H1 (cell line): ENCODE measurements around the gene LEFTY1. TPM values are rescaled to one million over a fixed set of nuclear protein-coding genes. Genes with fewer than 3 reads are reported as not detected.

Source experiments
- CTCF ChIA-PET: fragments of 300-600 bp; sonication (Branson Sonifier 250); formaldehyde crosslinking; loops from one replicate; lab custom pipeline; 2021; ENCODE audit not compliant: partially characterized antibody; lab: Charles Lee
- POLR2A ChIA-PET: fragments of 300-600 bp; sonication (Branson Sonifier 250); formaldehyde crosslinking; loops from one replicate; lab custom pipeline; 2021; ENCODE audit warnings: inconsistent platforms; ENCODE audit not compliant: partially characterized antibody; lab: Charles Lee
- DNase-seq, 2 experiments: peaks; one replicate each; pipeline versions ENCODE4 v3.0.0 to v3.0.0-alpha.2; 2010 to 2022; ENCODE audit warnings: low spot score in 2 of 2, low read depth in 1 of 2, mixed read lengths in 1 of 2
- FAIRE-seq: peaks from 2 replicates; lab custom pipeline; 2011; peaks lifted over from hg19 to GRCh38; lab: Jason Lieb, UNC
- H2AFZ ChIP-seq: 2 replicates; pipeline ENCODE4 v1.8.1; 2012; ENCODE audit warnings: low read length, inconsistent platforms
- H2AK5ac ChIP-seq: 2 replicates; pipeline ENCODE4 v1.6.1; 2013; ENCODE audit warnings: low read depth, low read length
- H2BK120ac ChIP-seq: replicated peaks from 2 replicates; pipeline ENCODE3; 2013; ENCODE audit warnings: low read depth, low read length, inconsistent platforms
- H2BK12ac ChIP-seq: 2 replicates; pipeline ENCODE4 v1.6.1; 2013; ENCODE audit warnings: low read depth, low read length
- H2BK15ac ChIP-seq: 2 replicates; pipeline ENCODE4 v1.6.1; 2013; ENCODE audit warnings: low read length
- H2BK20ac ChIP-seq: 2 replicates; pipeline ENCODE4 v1.6.1; 2013; ENCODE audit warnings: low read length
- H2BK5ac ChIP-seq: 2 replicates; pipeline ENCODE4 v1.6.1; 2013; ENCODE audit warnings: low read depth, low read length
- H3K14ac ChIP-seq: 2 replicates; pipeline ENCODE4 v1.6.1; 2013; ENCODE audit warnings: inconsistent platforms; ENCODE audit not compliant: insufficient read length
- H3K18ac ChIP-seq: 2 replicates; pipeline ENCODE4 v1.6.1; 2013; ENCODE audit warnings: low read length; ENCODE audit errors: extremely low read depth
- H3K23ac ChIP-seq: 2 replicates; pipeline ENCODE4 v1.6.1; 2013; ENCODE audit warnings: inconsistent platforms; ENCODE audit not compliant: insufficient read length
- H3K23me2 ChIP-seq: 2 replicates; pipeline ENCODE4 v1.6.1; 2013; ENCODE audit warnings: low read depth, low read length
- H3K27ac ChIP-seq: 2 replicates; pipeline ENCODE4 v1.6.1; 2011; ENCODE audit warnings: low read depth, low read length, inconsistent platforms
- H3K27me3 ChIP-seq, 4 experiments: replicated peaks in 1 of 4; 1 replicate in 1 of 4; 2 replicates in 3 of 4; pipeline versions ENCODE4 v1.6.1 to v1.8.1; 2011 to 2013; ENCODE audit warnings: low read length in 3 of 4, mild to moderate bottlenecking in 3 of 4, inconsistent platforms in 2 of 4, mixed read lengths in 2 of 4, moderate library complexity in 1 of 4; ENCODE audit not compliant: control insufficient read depth in 3 of 4, insufficient read depth in 3 of 4; ENCODE audit errors: extremely low read depth in 1 of 4
- H3K36me3 ChIP-seq, 4 experiments: 2 replicates each; pipeline versions ENCODE4 v1.6.1 to v1.8.1; 2011 to 2013; ENCODE audit warnings: mild to moderate bottlenecking in 4 of 4, low read length in 3 of 4, moderate library complexity in 2 of 4, control low read depth in 1 of 4, inconsistent platforms in 1 of 4; ENCODE audit not compliant: insufficient read depth in 4 of 4, control insufficient read depth in 2 of 4
- H3K4ac ChIP-seq: replicated peaks from 2 replicates; pipeline ENCODE3; 2013; ENCODE audit warnings: low read length, low read depth, mixed read lengths, inconsistent platforms; ENCODE audit not compliant: insufficient read length
- H3K4me1 ChIP-seq, 4 experiments: replicated peaks in 1 of 4; 1 replicate in 1 of 4; 2 replicates in 3 of 4; pipeline versions ENCODE4 v1.6.1 to v1.8.1; 2011 to 2013; ENCODE audit warnings: low read length in 3 of 4, inconsistent platforms in 2 of 4, mixed read lengths in 1 of 4; ENCODE audit not compliant: insufficient read depth in 4 of 4, control insufficient read depth in 3 of 4
- H3K4me2 ChIP-seq, 2 experiments: 2 replicates each; pipeline versions ENCODE4 v1.6.1 to v1.8.1; 2011 to 2013; ENCODE audit warnings: low read depth in 2 of 2, low read length in 2 of 2, control low read depth in 1 of 2, inconsistent platforms in 1 of 2, mild to moderate bottlenecking in 1 of 2; ENCODE audit not compliant: insufficient read depth in 1 of 2
- H3K4me3 ChIP-seq, 4 experiments: fragments of 200-600, 300-600 bp in 1 of 4; sonication (generic), shearing (Covaris generic), sonication (Bioruptor Twin) in 1 of 4; 2 replicates each; pipeline versions ENCODE4 v1.5.1 to v1.8.1; 2011 to 2016; ENCODE audit warnings: low read length in 4 of 4, low read depth in 3 of 4, control low read depth in 2 of 4, inconsistent platforms in 2 of 4, mild to moderate bottlenecking in 2 of 4, mixed read lengths in 1 of 4, moderate library complexity in 1 of 4; ENCODE audit not compliant: insufficient read depth in 2 of 4; ENCODE audit errors: extremely low read depth in 1 of 4
- H3K56ac ChIP-seq: replicated peaks from 2 replicates; pipeline ENCODE3; 2013; ENCODE audit warnings: low read depth, mild to moderate bottlenecking, mixed read lengths, low read length, inconsistent platforms; ENCODE audit not compliant: insufficient read length
- H3K79me1 ChIP-seq: 2 replicates; pipeline ENCODE4 v1.6.1; 2013; ENCODE audit warnings: low read depth, low read length, control low read depth
- H3K79me2 ChIP-seq, 2 experiments: 2 replicates each; pipeline versions ENCODE4 v1.6.1 to v1.8.1; 2012 to 2013; ENCODE audit warnings: low read length in 2 of 2, mild to moderate bottlenecking in 2 of 2, inconsistent platforms in 1 of 2; ENCODE audit not compliant: insufficient read depth in 2 of 2, control insufficient read depth in 1 of 2
- H3K9ac ChIP-seq, 4 experiments: replicated peaks in 1 of 4; 1 replicate in 1 of 4; 2 replicates in 3 of 4; pipeline versions ENCODE4 v1.6.1 to v1.8.1; 2011 to 2013; ENCODE audit warnings: low read depth in 3 of 4, low read length in 3 of 4, control low read depth in 2 of 4, mild to moderate bottlenecking in 2 of 4, moderate library complexity in 2 of 4, inconsistent platforms in 1 of 4; ENCODE audit errors: extremely low read depth in 1 of 4
- H3K9me3 ChIP-seq, 2 experiments: 2 replicates each; pipeline versions ENCODE4 v1.6.1 to v1.8.1; 2012 to 2013; ENCODE audit warnings: mild to moderate bottlenecking in 2 of 2, moderate library complexity in 2 of 2, control low read depth in 1 of 2, inconsistent platforms in 1 of 2, low read depth in 1 of 2, low read length in 1 of 2, mixed read lengths in 1 of 2; ENCODE audit not compliant: insufficient read depth in 2 of 2
- H4K20me1 ChIP-seq, 2 experiments: replicated peaks in 1 of 2; 2 replicates each; pipeline versions ENCODE3 to v1.8.1; 2011 to 2013; ENCODE audit warnings: inconsistent platforms in 2 of 2, low read length in 2 of 2, mild to moderate bottlenecking in 1 of 2; ENCODE audit not compliant: insufficient read depth in 2 of 2, control insufficient read depth in 1 of 2
- H4K5ac ChIP-seq: 2 replicates; pipeline ENCODE4 v1.6.1; 2013; ENCODE audit warnings: low read length, low read depth, mixed read lengths, inconsistent platforms; ENCODE audit not compliant: insufficient read length
- H4K8ac ChIP-seq: 2 replicates; pipeline ENCODE4 v1.8.0; 2013; ENCODE audit warnings: mild to moderate bottlenecking, moderate library complexity, low read length, inconsistent platforms; ENCODE audit not compliant: insufficient read depth; ENCODE audit errors: extremely low read depth
- H4K91ac ChIP-seq: replicated peaks from 2 replicates; pipeline ENCODE3; 2013; ENCODE audit warnings: low read length, mixed read lengths, inconsistent platforms; ENCODE audit not compliant: insufficient read length
- CEBPB ChIP-seq: IDR thresholded peaks from 2 replicates; pipeline ENCODE4 v1.6.1; 2012; ENCODE audit warnings: low read depth, low read length
- CHD1 ChIP-seq: IDR thresholded peaks from 2 replicates; pipeline ENCODE4 v1.6.1; 2012; ENCODE audit warnings: low read depth, low read length, improper control_type of control experiment
- CREB1 ChIP-seq: IDR thresholded peaks from 2 replicates; pipeline ENCODE4 v1.6.1; 2012; ENCODE audit warnings: inconsistent platforms
- CTBP2 ChIP-seq: IDR thresholded peaks from 2 replicates; pipeline ENCODE4 v1.7.0; 2011; ENCODE audit warnings: borderline replicate concordance, mild to moderate bottlenecking, moderate library complexity, mixed read lengths, low read length; ENCODE audit not compliant: insufficient read depth, insufficient read length
- CTCF ChIP-seq, 3 experiments: IDR thresholded peaks; 1 replicate in 2 of 3; 2 replicates in 1 of 3; pipeline versions ENCODE4 v1.5.1 to v1.6.1; 2011; ENCODE audit warnings: low read length in 3 of 3, mild to moderate bottlenecking in 3 of 3, inconsistent platforms in 2 of 3, low read depth in 1 of 3, moderate library complexity in 1 of 3; ENCODE audit not compliant: insufficient read depth in 1 of 3; ENCODE audit errors: control extremely low read depth in 1 of 3
- GTF2F1 ChIP-seq: IDR thresholded peaks from 2 replicates; pipeline ENCODE4 v1.6.1; 2012; ENCODE audit warnings: low read depth, low read length, improper control_type of control experiment, borderline replicate concordance
- MAFK ChIP-seq: IDR thresholded peaks from 2 replicates; pipeline ENCODE4 v1.6.1; 2012; ENCODE audit warnings: low read depth, mild to moderate bottlenecking, improper control_type of control experiment, low read length
- MAX ChIP-seq: IDR thresholded peaks from 2 replicates; pipeline ENCODE4 v1.6.1; 2012; ENCODE audit warnings: inconsistent platforms
- RNF2 ChIP-seq: fragments of 200-900, 300-1000 bp; sonication (generic); IDR thresholded peaks from 2 replicates; pipeline ENCODE4 v1.7.1; 2016; ENCODE audit warnings: borderline replicate concordance, low read depth, mild to moderate bottlenecking, antibody characterized with exemption, low read length; ENCODE audit not compliant: poor library complexity, severe bottlenecking; ENCODE audit errors: missing control alignments
- SAP30 ChIP-seq: fragments of 300-600 bp; sonication (generic); IDR thresholded peaks from 2 replicates; pipeline ENCODE4 v1.7.1; 2012; ENCODE audit warnings: low read length, moderate library complexity, mild to moderate bottlenecking, inconsistent platforms; ENCODE audit not compliant: insufficient read depth, insufficient replicate concordance
- TAF1 ChIP-seq: IDR thresholded peaks from 2 replicates; pipeline ENCODE4 v1.6.1; 2011; ENCODE audit warnings: mild to moderate bottlenecking, low read depth, low read length
- WGBS, 2 experiments: shearing (Covaris generic) in 1 of 2; methylation state at CpG; one replicate each; pipeline versions ENCODE4 v1.1.6 to v1.1.7; 2013 to 2015; ENCODE audit warnings: low lambda C conversion rate in 2 of 2, mixed read lengths in 2 of 2, inconsistent platforms in 1 of 2, low coverage in 1 of 2, missing lambda C conversion rate in 1 of 2; ENCODE audit not compliant: insufficient replicate concordance in 2 of 2, insufficient coverage in 1 of 2, insufficient read length in 1 of 2; ENCODE audit errors: extremely low coverage in 1 of 2, missing lambda C conversion rate in 1 of 2; 5-methylcytosine and 5-hydroxymethylcytosine counted together
- polyA plus RNA-seq, 7 experiments: library from polyadenylated mRNA; depleted of rRNA in 3 of 7; stranded (reverse) in 5 of 7; unstranded in 2 of 7; fragments of >200 nt in 5 of 7; fragments of 200-250 nt in 2 of 7; gene quantifications; 1 replicate in 5 of 7; 2 replicates in 1 of 7; 4 replicates in 1 of 7; pipeline versions ENCODE4 v1.2.1 to v1.2.3, GENCODE V29; 2011 to 2013; ENCODE audit warnings: missing spikeins in 2 of 7, mixed read lengths in 2 of 7
- total RNA-seq: library from RNA; stranded (reverse); fragmentation: NEBNext Ultra II Directional; extraction: Animal tissue kit (Norgen Biotek cat#: 25700); gene quantifications from 2 replicates; pipeline ENCODE4 v1.2.1, GENCODE V29; 2021

The LEFTY1 gene
- total and polyA plus RNA-seq, 2 of the 8 experiments (the other 6 are each of a cell fraction or from before 2014, with no cell fraction given) = 4.5 to 11.7 TPM

DNA sequence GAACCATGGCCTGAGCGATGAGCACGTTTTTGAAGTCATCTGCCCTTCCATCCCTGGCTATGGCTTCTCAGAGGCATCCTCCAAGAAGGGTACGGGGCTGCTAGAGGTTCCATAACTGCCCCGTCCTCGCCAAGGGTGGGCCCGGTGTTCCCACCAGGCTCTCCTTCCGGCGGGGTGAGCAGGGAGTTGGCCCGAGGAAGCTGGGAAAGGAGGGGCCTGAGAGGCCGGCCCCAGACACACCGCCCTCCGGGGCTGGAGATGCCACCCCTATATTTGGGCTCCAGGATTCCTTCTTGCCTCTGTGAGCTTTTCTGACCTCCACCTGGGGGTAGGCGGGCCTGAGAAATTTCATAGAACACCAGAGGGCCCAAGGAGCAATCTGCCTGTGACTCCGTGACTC lies 50.2 kb downstream of the LEFTY1 start:
- peaks cover 0 to 19% (median 4%) of the 10 kb centered on the region in 4 experiments; a peak in 3 of 8 replicates for H3K36me3 ChIP-seq
- no peak for FAIRE-seq
- H3K4ac ChIP-seq = no peak overlapping the region
- H3K23me2 ChIP-seq = no peaks in the 10 kb centered on the region; the same call in 1 of the 2 replicates
- POLR2A ChIA-PET = interaction anchor here (0.5 to 3.5 kb wide), 8 partner anchors 12 to 1385 kb away, joined by 3 to 12 read pairs (median 4); no protein-coding TSS in a partner anchor
- H4K8ac ChIP-seq = no peak overlapping the region
- no peak overlapping the region for H3K4me3 ChIP-seq
- H2BK20ac ChIP-seq = no peak overlapping the region
- no peak overlapping the region for H2AK5ac ChIP-seq
- H3K79me2 ChIP-seq = no peaks in the 10 kb centered on the region
- H3K4me2 ChIP-seq = no peak overlapping the region
- no peak overlapping the region for H3K9ac ChIP-seq
- no peak overlapping the region for H4K91ac ChIP-seq
- CTCF ChIA-PET = interaction anchor here (0.7 to 2.6 kb wide), 3 partner anchors 12 to 61 kb away, joined by 3 to 11 read pairs (median 7); partner anchors contain the start of gene SRP9
- H3K18ac ChIP-seq = no peak overlapping the region
- H3K27ac ChIP-seq = no peak overlapping the region
- no peak overlapping the region for H3K14ac ChIP-seq
- no peak overlapping the region for H3K23ac ChIP-seq
- no peak overlapping the region for H2BK15ac ChIP-seq
- H2BK5ac ChIP-seq = no peak overlapping the region
- H3K27me3 ChIP-seq = no peaks in the 10 kb centered on the region
- 95% methylated on average over 14 of the region's 14 CpGs; no CpG with 5 or more reads in 1 of the 2 experiments for WGBS, 2 experiments
- H3K79me1 ChIP-seq = 0 out of 2 replicates have a peak, but pooled peaks cover 2% of the 10 kb centered on the region
- no peak overlapping the region for H2BK120ac ChIP-seq
- H3K56ac ChIP-seq = no peak overlapping the region
- H2BK12ac ChIP-seq = no peak overlapping the region
- no peak overlapping the region for H2AFZ ChIP-seq
- DNase-seq = no peak
- H4K20me1 ChIP-seq = peaks cover 0 to 2% of the 10 kb centered on the region in 2 experiments
- no peaks in the 10 kb centered on the region for H3K9me3 ChIP-seq
- no peaks in the 10 kb centered on the region for H3K4me1 ChIP-seq
- H4K5ac ChIP-seq = no peak overlapping the region
- TF ChIP-seq GTF2F1 (no peak), CREB1 (no peak), CEBPB (no peak), CTCF (IDR thresholded peaks at IDR 0.05; ENCODE audit: control extremely low read depth in 1 of 3, insufficient read depth in 1 of 3, low read depth in 1 of 3, low read length in 3 of 3) (no peak), MAFK (no peak), MAX (no peak), CHD1 (no peak), CTBP2 (no peak), RNF2 (no peak), SAP30 (no peak), TAF1 (no peak)
